OCI-LY7 (cell line): Measurements from ENCODE around the gene ORC2.

Experiments
- CTCF ChIP-seq: fragments of 200-600 bp; sonication (generic); conservative IDR thresholded peaks from 2 replicates; pipeline ENCODE4 v1.5.1; 2014; ENCODE audit warnings: mild to moderate bottlenecking, antibody characterized with exemption, low read length, moderate library complexity, mixed read lengths
- EZH2phosphoT487 ChIP-seq: fragments of 200-600 bp; sonication (generic); IDR thresholded peaks from 2 replicates; pipeline ENCODE4 v1.6.1; 2018; ENCODE audit warnings: low read depth, borderline replicate concordance, mild to moderate bottlenecking, mixed run types, antibody characterized with exemption, low read length, moderate library complexity, mixed read lengths

- TF ChIP-seq CTCF (no peak), EZH2phosphoT487 (no peak)
Measured at GRCh38 chr2:200930947-200931626, 32.4 kb downstream of the ORC2 start.
